ENCODE measurements around the gene PWP1.
"Not testable (repeated sequence)": the region's sequence is repeated elsewhere in the genome, so short reads cannot be mapped to it uniquely, and the experiment has no call there.

PWP1 gene

GRCh38 chr12:107668320-107669098 lies 17.1 kb upstream of the PWP1 start:
- DNase-seq, result no peak

GRCh38 chr12:107669946-107670345 lies 15.7 kb upstream of the PWP1 start:
- DNase-seq, result no peak

GRCh38 chr12:107670999-107671643 lies 14.5 kb upstream of the PWP1 start:
- DNase-seq, result no peak

GRCh38 chr12:107677671-107678070 lies 7.9 kb upstream of the PWP1 start:
- no peak for DNase-seq

GRCh38 chr12:107679336-107679735 lies 6.3 kb upstream of the PWP1 start:
- no peak for DNase-seq

- no peak for DNase-seq
These were observed 4.2 kb upstream of the PWP1 start for GRCh38 chr12:107681455-107681835.

- no peak for DNase-seq
These were observed 3.5 kb upstream of the PWP1 start for GRCh38 chr12:107681836-107682820.

GRCh38 chr12:107684029-107684795 lies 1.4 kb upstream of the PWP1 start:
- DNase-seq, result peak; percentile 45

GRCh38 chr12:107684990-107685359 lies 624 bp upstream of the PWP1 start:
- peak; percentile 16 for DNase-seq

GRCh38 chr12:107695772-107696171 lies 10.2 kb downstream of the PWP1 start:
- not testable (repeated sequence) for DNase-seq

- no peak for DNase-seq
These were observed 16.5 kb downstream of the PWP1 start for GRCh38 chr12:107702106-107702505.

GRCh38 chr12:107704041-107704440 lies 18.4 kb downstream of the PWP1 start:
- no peak for DNase-seq

- DNase-seq, result not testable (repeated sequence)
These were observed 19.9 kb downstream of the PWP1 start for GRCh38 chr12:107705522-107705921.

- no peak for DNase-seq
These were observed 30.2 kb downstream of the PWP1 start for GRCh38 chr12:107715780-107716179.

GRCh38 chr12:107718606-107719005 lies 33.0 kb downstream of the PWP1 start:
- DNase-seq, result no peak

GRCh38 chr12:107727327-107727726 lies 41.7 kb downstream of the PWP1 start:
- not testable (repeated sequence) for DNase-seq

GRCh38 chr12:107727742-107728141 lies 42.1 kb downstream of the PWP1 start:
- not testable (repeated sequence) for DNase-seq

- DNase-seq, result no peak
These were observed 45.2 kb downstream of the PWP1 start for GRCh38 chr12:107730618-107731341.

- DNase-seq, result no peak
These were observed 45.8 kb downstream of the PWP1 start for GRCh38 chr12:107731366-107731765.

GRCh38 chr12:107732365-107732764 lies 46.8 kb downstream of the PWP1 start:
- DNase-seq, result no peak

GRCh38 chr12:107734139-107734538 lies 48.5 kb downstream of the PWP1 start:
- DNase-seq, result no peak

GRCh38 chr12:107735763-107736162 lies 50.2 kb downstream of the PWP1 start:
- DNase-seq, result no peak
